Measurements from ENCODE around the gene BAIAP2. TPM values are rescaled to one million over a fixed set of nuclear protein-coding genes. Genes with fewer than 3 reads are reported as not detected.
A peak's percentile ranks its signal among the peaks of the same experiment; 100 is the strongest.

BAIAP2 gene
- total and polyA plus RNA-seq, 2 donors from 2014 or later, result 44.5 to 45.8 TPM

DNA sequence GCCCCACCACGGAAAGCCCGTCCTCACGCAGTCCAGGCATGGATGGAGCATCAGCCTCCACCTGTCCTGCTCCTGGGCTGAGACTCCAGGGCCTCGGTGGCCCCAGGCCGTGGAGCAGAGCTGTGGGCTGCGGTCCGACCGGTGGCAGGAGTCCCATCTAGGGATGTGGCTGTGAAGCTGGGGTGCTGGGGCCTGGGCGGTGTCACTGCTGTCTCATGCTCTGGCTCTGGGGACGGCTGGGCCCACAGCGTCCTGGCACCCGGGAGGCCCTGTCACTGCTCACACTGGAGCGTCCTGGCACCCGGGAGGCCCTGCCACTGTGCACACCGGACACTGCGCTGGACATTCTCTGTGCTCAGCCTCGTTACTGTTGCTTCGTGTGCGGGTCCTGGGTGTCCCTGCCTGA lies 8.4 kb downstream of the BAIAP2 start:
- Histone ChIP-seq H3K4me1 (ENCODE audit: control insufficient read depth in 2 of 3, insufficient read depth in 2 of 3, low read depth in 1 of 3, low read length in 3 of 3) (peaks cover 0 to 70% (median 65%) of the 10 kb centered on the region in 3 donors), H3K27ac (ENCODE audit: low read depth in 2 of 2, low read length in 2 of 2) (peak overlapping the region; percentile 83 to 87), H3K4me3 (ENCODE audit: low read length in 3 of 3) (peak overlapping the region in 1 of 3 donors; percentile 25), H3K36me3 (ENCODE audit: control insufficient read depth in 2 of 3, insufficient read depth in 3 of 3, low read length in 3 of 3) (peaks cover 0 to 6% (median 2%) of the 10 kb centered on the region in 3 donors), H3K27me3 (ENCODE audit: control insufficient read depth, insufficient read depth, low read length) (no peaks in the 10 kb centered on the region), H3K9me3 (ENCODE audit: control insufficient read depth in 2 of 3, insufficient read depth in 1 of 3, low read length in 3 of 3) (no peaks in the 10 kb centered on the region), H3K9ac (ENCODE audit: low read length in 3 of 3) (peak overlapping the region in 1 of 3 donors; percentile 48)
- TF ChIP-seq, protein P1, sequence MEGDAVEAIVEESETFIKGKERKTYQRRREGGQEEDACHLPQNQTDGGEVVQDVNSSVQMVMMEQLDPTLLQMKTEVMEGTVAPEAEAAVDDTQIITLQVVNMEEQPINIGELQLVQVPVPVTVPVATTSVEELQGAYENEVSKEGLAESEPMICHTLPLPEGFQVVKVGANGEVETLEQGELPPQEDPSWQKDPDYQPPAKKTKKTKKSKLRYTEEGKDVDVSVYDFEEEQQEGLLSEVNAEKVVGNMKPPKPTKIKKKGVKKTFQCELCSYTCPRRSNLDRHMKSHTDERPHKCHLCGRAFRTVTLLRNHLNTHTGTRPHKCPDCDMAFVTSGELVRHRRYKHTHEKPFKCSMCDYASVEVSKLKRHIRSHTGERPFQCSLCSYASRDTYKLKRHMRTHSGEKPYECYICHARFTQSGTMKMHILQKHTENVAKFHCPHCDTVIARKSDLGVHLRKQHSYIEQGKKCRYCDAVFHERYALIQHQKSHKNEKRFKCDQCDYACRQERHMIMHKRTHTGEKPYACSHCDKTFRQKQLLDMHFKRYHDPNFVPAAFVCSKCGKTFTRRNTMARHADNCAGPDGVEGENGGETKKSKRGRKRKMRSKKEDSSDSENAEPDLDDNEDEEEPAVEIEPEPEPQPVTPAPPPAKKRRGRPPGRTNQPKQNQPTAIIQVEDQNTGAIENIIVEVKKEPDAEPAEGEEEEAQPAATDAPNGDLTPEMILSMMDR (IDR thresholded peaks at IDR 0.05; ENCODE audit: borderline replicate concordance, extremely low read depth, insufficient read depth), result no peak
- FAIRE-seq (no peak), DNase-seq (peak in 1 of 5 donors; percentile 76)
- intact Hi-C loops (cut with DNase I), result no loop called here

DNA sequence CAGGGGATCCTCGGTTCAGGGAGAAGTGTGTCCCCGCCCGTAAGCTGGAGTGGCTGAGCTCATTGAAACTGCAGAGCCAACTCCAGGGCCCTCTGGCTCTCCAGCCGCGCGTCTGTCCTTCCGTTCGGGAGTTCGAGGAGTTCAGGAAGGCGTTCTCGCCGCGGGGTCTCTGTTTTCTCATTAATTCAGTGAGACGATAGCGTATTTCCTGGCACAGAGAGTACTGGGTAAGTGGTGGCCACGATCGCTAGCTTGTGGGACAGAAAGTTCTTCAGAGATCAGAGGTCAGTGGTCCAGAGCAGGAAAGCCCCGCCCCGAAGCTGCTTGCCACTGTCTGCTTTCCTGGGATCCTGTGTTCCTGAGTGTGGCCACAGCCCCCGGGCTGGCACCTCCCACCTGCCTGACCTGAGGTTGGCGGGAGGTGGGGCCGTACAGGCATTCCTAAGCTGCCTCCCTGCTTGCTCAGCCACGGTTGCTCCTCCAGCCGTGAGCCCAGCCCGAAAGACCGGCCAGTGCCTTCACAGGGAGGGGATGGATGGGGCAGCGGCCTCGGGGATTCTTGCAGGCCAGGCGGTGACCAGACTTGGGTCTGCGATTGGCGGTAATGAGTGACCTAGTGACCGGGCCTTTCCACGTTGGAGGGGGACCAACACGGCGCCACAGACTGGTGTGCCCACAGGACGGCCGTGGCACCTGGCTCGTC lies 8.9 kb downstream of the BAIAP2 start:
- H3K9me3 ChIP-seq (ENCODE audit: control insufficient read depth in 2 of 3, insufficient read depth in 1 of 3, low read length in 3 of 3), result no peaks in the 10 kb centered on the region
- H3K27me3 ChIP-seq (ENCODE audit: control insufficient read depth, insufficient read depth, low read length), result no peaks in the 10 kb centered on the region
- peak; percentile 82 to 95 (median 88) for DNase-seq
- H3K27ac ChIP-seq (ENCODE audit: low read depth in 2 of 2, low read length in 2 of 2), result peak overlapping the region; percentile 83 to 87
- H3K36me3 ChIP-seq (ENCODE audit: control insufficient read depth in 2 of 3, insufficient read depth in 3 of 3, low read length in 3 of 3), result peaks cover 0 to 6% (median 2%) of the 10 kb centered on the region in 3 donors
- peaks cover 0 to 70% (median 63%) of the 10 kb centered on the region in 3 donors for H3K4me1 ChIP-seq (ENCODE audit: control insufficient read depth in 2 of 3, insufficient read depth in 2 of 3, low read depth in 1 of 3, low read length in 3 of 3)
- H3K4me3 ChIP-seq (ENCODE audit: low read length in 3 of 3), result peak overlapping the region in 1 of 3 donors; percentile 40
- no peak for FAIRE-seq
- TF ChIP-seq, protein P1 (IDR thresholded peaks at IDR 0.05; ENCODE audit: borderline replicate concordance, extremely low read depth, insufficient read depth), result no peak
- H3K9ac ChIP-seq (ENCODE audit: low read length in 3 of 3), result peak overlapping the region in 1 of 3 donors; percentile 48
- intact Hi-C loops (cut with DNase I), result no loop called here

DNA sequence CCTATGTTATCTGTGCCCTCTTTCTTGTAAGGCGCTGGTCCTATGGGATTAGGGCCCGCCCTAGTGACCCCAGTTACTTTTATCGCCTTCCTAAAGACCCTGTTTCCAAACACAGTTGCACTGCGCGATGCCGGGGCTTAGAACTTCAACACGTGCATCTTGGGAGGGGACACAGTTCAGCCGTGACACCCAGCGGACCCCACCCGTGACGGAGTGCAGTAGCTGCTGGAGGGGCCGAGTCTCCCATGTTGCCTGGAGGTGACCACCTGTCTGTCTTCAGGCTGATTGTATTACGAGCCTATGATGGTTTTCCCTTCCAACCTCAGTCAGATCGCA lies 9.4 kb downstream of the BAIAP2 start:
- H3K4me1 ChIP-seq (ENCODE audit: control insufficient read depth in 2 of 3, insufficient read depth in 2 of 3, low read depth in 1 of 3, low read length in 3 of 3), result peaks cover 0 to 69% (median 66%) of the 10 kb centered on the region in 3 donors
- H3K27ac ChIP-seq (ENCODE audit: low read depth in 2 of 2, low read length in 2 of 2), result peak overlapping the region; percentile 83 to 87
- H3K9ac ChIP-seq (ENCODE audit: low read length in 3 of 3), result peak overlapping the region in 1 of 3 donors; percentile 44
- FAIRE-seq (no peak), DNase-seq (no peak)
- intact Hi-C loops (cut with DNase I), result no loop called here
- H3K27me3 ChIP-seq (ENCODE audit: control insufficient read depth, insufficient read depth, low read length), result no peaks in the 10 kb centered on the region
- TF ChIP-seq, protein P1 (IDR thresholded peaks at IDR 0.05; ENCODE audit: borderline replicate concordance, extremely low read depth, insufficient read depth), result no peak
- no peaks in the 10 kb centered on the region for H3K9me3 ChIP-seq (ENCODE audit: control insufficient read depth in 2 of 3, insufficient read depth in 1 of 3, low read length in 3 of 3)
- peak overlapping the region in 1 of 3 donors; percentile 40 for H3K4me3 ChIP-seq (ENCODE audit: low read length in 3 of 3)
- peaks cover 0 to 6% (median 2%) of the 10 kb centered on the region in 3 donors for H3K36me3 ChIP-seq (ENCODE audit: control insufficient read depth in 2 of 3, insufficient read depth in 3 of 3, low read length in 3 of 3)

Data from kidney (tissue), 14 donors.